Measurements from ENCODE around the gene TREX2.
A peak's percentile ranks its signal among the peaks of the same experiment; 100 is the strongest.
"Not testable (repeated sequence)": the region's sequence is repeated elsewhere in the genome, so short reads cannot be mapped to it uniquely, and the experiment has no call there.

TREX2 gene

DNA sequence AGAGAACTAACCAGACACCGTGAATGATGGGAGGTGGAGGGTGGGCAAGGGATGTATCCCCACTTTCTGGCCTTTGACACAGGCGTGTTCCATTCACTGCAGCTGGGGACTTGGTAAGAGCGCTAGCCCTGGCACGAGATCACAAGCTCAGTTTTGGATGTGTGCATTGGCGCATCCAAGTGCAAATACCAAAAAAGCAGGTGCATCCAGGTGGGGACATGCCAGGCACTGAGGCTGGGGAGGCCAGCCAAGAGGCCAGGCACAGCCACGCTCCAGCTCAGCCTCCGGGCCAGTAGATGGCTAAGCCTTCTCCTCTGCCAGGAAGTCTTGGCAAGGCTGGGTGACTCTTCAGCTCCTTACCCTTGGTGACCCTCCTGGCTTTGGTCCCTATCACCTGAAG, 39.0 kb downstream of the TREX2 start:
- no peak for DNase-seq

DNA sequence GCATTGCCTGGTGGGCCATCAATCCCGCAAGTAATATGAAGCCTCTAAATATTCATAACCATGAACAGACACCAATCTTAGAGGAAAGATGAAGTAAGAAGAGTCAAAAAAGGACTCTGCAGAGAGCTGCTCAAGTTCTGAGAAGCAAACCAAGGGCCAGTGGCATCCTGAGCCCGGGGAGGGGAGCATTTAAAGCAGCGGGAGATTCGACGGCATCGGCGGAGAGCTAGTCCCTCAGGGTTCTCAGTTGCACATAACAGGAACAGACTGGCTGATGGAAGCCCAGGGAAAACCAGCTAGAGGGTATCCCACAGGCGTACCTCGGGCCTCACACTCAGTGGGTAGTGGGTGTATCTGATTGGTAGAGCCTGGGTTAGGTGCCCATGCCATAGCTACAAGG, 39.8 kb downstream of the TREX2 start:
- DNase-seq, result no peak

GRCh38 chrX:153405426-153405825, 40.4 kb downstream of the TREX2 start:
- no peak for DNase-seq

DNA sequence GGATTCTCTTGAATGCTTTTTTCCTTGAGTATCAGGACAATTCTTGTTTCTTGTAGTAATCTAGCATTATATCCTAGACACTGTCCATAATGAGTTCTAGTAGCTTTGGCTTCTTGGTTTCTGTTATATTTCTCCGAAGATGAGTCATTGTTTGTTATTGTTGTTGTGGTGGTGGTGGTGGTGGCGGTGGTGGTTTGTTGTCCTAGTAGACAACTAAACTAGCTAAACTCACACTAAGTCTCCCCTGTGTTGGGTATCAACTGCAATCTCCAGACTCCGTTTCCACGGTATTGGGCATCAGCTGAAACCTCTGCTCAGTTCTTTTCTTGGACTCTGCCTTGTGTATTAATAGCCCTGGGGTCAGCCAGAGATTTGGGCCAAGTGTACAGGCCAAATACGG, 41.5 kb downstream of the TREX2 start:
- not testable (repeated sequence) for DNase-seq

DNA sequence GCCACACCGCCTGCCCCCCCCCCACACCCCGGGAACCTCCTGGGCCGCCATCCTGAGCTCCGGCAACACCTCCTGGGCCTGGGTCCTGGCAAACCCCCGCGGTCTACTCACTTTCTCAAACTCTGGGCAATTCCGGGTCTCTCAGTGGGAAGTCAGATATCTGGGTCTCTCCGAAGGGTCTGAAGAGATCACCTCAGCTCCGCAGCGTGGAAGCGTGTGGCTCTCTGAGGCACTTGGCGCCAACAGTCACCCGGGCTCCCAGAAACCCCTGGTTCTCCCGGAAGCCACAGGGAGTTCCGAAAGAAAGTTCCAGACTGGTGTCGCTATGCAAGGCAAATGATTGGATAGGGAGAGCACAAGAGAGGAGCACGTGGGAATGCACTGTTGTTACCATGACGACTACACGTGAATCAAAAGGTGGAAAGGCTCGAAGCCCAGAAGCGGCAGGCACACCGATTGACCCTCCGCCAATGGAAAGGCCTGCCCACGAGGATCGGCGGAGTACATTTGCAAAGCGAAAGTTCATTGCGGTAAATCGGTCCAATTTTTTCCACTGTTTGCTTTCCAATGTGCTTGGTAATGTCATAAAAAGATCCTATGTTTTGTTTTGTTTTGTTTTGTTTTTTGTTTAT, 44.6 kb downstream of the TREX2 start, which contains the start of gene PNMA6E:
TSS of gene PNMA6E (minus strand) at position 218 of the 632 bp plus-strand sequence. CDS start 2,501 bp downstream, outside the sequence.
- no peak for DNase-seq

GRCh38 chrX:153400146-153401132, 45.4 kb downstream of the TREX2 start:
- DNase-seq, result peak in 1 of 2 experiments; percentile 39

GRCh38 chrX:153398275-153398960, 47.4 kb downstream of the TREX2 start:
- DNase-seq, result no peak

- DNase-seq, result peak in 1 of 2 experiments; percentile 17
These were observed 48.4 kb downstream of the TREX2 start for GRCh38 chrX:153397256-153397960.

DNA sequence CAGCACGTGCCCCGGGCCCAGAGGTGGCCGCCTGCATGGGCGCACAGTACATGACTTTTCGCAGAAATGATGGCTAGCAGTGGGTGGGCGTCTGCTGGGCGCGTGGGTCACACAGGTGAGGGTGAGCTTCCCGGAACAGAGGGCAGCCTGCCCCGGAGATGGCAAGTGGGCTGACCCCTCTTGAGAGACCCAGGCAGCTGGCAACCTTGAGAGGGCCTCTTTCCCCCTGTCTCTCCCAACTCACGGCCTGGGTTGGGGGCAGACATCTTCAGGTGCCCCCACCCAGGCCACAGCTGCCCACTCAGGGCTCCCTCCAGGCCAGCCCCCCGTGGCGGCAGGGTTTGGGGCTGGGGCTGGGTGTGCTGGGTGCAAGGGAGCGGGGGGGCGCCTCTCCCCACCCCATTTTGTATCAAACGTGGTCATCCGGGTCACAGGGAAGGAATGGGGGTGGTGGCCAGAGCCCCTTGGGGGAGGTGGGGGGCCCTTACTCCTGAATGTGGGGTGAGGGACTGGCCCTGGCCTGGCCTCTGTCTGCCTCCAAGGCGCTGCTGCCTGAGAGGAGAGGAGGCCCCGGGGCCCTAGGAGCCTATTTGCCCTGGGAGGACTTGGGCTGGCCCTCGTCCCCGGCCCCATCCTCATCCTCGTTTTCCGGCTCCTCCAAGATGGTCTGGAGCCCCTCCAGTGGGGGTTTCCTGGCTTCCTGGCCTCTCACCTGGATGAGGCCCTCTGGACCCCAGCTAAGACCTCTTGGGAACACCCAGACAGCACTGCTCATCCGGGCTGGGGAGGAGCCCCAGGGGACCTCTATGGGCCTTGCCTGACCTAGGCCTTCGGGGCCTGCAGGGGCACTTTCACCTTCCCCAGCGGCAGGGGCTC, 49.3 kb downstream of the TREX2 start:
- DNase-seq, result no peak

GRCh38 chrX:153395613-153396319, 50.1 kb downstream of the TREX2 start:
- DNase-seq, result no peak

DNA sequence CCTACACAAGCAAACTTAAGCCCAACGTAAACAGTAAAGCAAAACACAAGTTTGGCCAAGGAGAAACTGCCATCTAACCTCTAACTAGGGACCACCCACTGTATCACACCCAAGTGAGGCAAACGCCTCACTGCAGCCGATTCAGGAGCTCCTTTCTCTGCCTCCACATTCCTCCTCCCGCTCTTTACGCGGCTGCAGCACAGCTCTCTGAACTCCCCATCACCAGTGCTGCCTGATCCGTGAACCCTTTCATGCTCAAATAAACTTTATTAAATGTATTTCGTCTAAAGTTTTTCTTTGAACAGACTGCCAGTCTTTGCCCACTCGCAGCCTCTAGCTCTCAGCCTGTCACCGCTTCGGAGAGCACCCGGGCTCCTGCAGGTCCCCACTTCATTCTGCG, 51.2 kb downstream of the TREX2 start:
- DNase-seq, result no peak

Data from NCI-H524 (cell line).